Dermis microvascular lymphatic vessel endothelial cell (primary cell): Measurements from ENCODE around the gene CECR2. TPM values are rescaled to one million over a fixed set of nuclear protein-coding genes. Genes with fewer than 3 reads are reported as not detected.
A peak's percentile ranks its signal among the peaks of the same experiment; 100 is the strongest.

Experiments
- DNase-seq, 2 donors: peaks; one replicate each; pipeline versions ENCODE4 v3.0.0 to v3.0.0-alpha.2; 2010; ENCODE audit warnings: low read depth in 2 of 2
- total RNA-seq: library from RNA; depleted of rRNA; stranded (reverse); fragments of >200 nt; gene quantifications from 2 replicates; pipeline ENCODE4 v1.2.1, GENCODE V29; 2014

CECR2 gene
- total RNA-seq, 1 donor from 2014 or later: under 0.01 TPM

GRCh38 chr22:17451316-17451715 is 82.1 kb downstream of the CECR2 start:
- no peak for DNase-seq

- no peak for DNase-seq
These were observed 91.6 kb downstream of the CECR2 start for GRCh38 chr22:17460895-17461294.

DNA sequence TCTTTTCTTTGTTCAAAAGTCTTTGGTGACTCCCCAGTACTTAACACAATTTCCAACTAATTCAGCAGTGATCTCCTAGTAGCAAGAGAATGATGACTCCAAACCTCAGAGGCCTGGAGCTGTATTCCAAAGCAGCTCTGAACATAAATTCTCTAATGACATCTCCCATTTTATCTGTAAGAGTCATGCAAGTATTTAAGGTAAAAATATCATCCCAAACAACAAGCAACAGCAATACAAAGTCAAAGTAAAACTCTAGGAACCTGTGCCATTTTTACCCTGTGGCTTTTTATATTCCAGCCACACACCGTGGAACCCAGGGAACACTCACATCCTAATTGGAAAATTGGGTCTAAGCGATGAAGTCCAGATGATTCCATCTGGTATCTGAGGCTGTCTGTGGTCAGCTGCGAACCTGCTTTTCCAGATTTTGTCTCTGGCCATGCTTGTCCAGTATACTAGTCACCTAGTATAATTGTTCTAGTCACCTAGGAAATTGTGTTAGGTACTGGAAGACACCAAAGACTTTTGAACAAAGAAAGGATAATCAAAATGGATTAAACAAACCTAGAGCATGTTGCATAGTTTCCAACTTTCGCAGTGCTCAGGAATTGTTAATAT is 101.7 kb downstream of the CECR2 start:
- no peak for DNase-seq

DNA sequence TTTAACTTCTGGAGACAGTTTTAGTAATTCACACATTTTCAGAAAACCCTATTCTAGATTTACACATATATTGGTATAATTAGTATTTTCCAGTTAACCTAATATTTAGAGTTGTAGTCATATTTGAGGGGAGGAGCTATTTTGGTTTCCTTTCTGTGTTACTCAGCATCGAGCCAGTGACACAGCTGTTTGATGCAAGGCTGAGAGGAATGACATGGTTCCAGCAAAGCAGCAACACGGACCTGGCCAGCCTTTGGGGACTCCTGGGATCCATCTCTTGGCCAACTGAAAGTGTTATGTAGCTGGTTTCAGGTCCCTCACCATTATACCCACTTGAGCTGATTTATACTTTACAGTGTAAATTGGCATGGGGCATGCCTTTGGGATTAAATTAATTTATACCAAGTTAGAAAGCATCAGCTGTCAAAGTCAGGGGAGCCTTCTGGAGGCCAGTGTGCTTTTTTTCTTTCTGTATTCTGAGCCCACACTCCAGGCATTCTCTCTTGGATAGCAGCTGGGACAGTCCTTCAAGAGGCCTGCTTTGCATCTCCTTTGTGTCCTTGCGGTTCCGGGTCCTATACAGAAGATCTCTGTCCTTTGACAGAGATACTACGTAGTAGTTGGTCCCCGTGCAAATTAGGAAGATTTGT is 102.8 kb downstream of the CECR2 start:
- DNase-seq: no peak

- DNase-seq: no peak
These were observed 103.7 kb downstream of the CECR2 start for GRCh38 chr22:17472932-17473331.

DNA sequence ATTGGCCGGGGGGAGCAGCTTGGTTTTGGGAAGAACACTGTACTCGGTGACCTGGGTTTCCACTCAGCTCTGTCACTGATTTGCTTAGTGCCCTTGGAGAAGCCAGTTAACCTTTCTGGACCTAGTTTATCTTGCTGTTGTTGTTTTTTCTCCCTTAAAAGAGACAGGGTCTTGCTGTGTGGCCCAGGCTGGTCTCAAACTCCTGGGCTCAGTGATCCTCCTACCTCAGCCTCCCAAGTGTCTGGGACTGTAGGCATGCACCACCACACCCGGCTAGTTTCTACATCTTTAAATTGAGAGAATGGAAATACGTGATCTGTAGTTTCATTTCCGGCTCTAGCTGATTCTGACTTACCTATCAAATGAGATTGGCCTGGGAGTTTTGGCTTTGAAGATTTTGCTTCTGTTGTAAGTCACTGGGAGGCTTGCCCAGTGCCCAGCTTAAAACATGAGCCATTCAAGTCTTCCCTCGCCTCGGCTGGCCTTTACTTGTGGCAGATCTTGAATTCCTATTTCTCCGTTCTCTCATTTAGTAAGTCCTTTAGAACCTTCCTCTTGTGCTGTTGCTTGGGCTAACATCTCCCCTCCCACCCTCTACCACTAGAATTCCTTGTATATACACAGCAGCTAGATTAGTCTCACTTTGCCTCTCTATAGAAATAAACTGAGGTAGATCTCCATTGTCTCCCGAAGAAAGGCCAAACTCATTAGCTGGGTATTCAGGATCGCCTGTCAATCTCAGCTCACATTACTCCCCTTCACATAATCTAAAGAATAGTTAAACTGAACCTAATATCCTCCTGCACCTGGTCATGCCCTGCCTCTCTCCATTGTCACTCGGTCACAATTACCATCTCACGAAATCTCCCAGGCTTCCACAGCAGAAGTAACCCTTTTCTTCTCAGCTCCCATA is 106.3 kb downstream of the CECR2 start:
- DNase-seq: no peak

DNA sequence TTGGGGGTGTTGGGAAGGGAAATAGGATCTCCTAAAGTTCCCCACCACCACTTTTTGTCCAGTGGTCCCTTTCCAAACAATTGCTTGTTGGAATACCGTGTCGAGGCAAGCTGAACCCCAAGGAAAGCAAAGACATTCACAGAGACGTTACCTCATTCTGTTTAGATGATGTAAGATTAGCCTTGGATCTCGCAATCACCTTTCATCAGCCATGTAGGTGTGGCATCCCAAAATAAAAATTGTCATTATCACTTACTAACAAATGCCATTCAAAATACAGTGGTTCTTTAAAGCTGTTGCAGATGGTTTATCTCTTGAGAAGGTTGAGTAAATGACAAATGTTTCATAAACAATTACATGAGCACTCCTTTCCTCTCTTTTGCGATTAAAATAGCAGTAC is 107.6 kb downstream of the CECR2 start:
- DNase-seq: no peak

GRCh38 chr22:17477391-17477833 is 108.2 kb downstream of the CECR2 start:
- DNase-seq: no peak

GRCh38 chr22:17479135-17479534 is 109.9 kb downstream of the CECR2 start:
- no peak for DNase-seq

GRCh38 chr22:17481424-17481823 is 112.2 kb downstream of the CECR2 start:
- no peak for DNase-seq

- no peak for DNase-seq
These were observed 114.6 kb downstream of the CECR2 start for GRCh38 chr22:17483688-17484372.

GRCh38 chr22:17484608-17485007 is 115.3 kb downstream of the CECR2 start:
- no peak for DNase-seq

DNA sequence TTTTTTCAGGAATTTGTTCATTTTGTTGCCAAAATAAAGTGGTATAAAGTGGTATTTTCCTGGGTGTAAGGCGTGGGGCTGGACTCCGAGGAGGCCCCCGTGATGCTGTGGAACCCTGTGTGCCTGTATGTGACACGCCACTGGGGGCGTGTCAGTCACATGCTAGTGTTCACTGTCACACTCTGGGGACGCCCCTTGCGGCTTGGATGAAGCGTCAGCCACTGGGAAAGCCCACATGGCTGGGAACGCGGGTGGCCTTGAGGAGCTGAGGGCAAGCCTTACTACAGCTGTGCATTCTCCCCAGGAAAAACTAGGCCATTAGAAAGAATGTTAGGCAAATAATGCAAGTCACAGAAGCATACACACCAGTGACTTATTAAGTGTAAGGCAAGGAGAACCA is 117.1 kb downstream of the CECR2 start:
- DNase-seq: no peak

GRCh38 chr22:17486719-17487118 is 117.5 kb downstream of the CECR2 start:
- no peak for DNase-seq

DNA sequence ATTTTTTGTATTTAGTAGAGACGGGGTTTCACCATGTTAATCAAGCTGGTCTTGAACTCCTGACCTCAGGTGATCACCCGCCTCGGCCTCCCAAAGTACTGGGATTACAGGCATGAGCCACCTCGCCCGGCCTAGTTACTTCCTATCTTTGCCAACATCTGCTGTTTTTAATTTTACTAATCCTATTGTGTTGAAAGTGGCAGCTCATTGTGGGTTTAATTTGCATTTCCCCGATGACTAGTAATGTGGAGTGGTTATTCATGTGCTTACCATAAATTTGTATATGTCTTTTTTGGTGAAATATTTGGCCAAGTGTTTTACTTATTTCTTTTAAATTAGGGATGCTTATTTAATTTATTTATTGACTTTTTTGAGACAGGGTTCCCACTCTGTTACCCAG is 119.8 kb downstream of the CECR2 start:
- DNase-seq: no peak

GRCh38 chr22:17491090-17491640 is 121.9 kb downstream of the CECR2 start:
- DNase-seq: no peak

DNA sequence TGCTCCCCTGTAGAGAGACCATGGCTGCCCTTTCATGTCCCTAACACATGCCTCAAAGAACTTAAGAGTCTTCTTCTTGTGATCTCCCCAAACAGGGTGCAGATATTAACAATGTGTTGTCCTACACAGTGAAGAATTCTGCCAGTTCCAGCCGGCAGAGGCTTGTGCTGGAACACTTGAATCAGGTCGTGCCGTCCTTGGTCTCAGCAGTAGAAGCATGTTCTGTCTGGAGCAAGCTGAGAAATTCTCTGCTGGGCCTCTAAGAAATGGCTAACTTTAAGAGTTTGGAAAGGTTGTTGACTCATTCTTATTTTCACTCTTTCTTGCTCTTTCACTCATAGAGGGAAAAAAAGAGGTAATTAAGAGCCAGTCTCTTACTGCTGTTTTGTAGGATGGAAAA is 123.0 kb downstream of the CECR2 start:
- DNase-seq: no peak

DNA sequence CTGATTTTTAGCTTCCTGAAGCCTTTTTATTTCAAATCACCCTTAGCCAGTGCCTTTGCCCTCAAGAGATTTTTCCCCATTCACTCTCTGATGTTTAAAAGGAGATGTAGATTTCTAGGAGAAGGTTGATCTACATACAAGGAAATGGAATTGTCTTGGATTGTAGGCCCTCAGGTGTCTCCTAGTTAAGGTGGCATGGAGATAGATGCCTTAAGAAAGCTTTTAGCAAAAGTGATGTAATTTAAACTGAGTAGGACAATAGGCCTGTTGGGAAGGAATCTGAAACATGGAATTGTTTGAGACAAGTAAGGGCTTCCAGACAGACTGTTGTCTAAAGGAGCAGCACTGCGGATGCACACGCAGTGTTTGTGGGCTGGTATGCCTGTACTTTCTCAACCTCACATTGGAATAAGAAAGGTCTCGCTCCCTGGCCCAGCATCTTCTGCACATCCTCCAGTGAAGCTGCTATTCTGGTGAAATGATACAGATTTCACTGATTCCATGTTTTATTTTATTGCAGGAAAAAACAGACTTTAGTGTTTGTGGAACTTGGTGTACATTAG is 124.2 kb downstream of the CECR2 start:
- DNase-seq: no peak

DNA sequence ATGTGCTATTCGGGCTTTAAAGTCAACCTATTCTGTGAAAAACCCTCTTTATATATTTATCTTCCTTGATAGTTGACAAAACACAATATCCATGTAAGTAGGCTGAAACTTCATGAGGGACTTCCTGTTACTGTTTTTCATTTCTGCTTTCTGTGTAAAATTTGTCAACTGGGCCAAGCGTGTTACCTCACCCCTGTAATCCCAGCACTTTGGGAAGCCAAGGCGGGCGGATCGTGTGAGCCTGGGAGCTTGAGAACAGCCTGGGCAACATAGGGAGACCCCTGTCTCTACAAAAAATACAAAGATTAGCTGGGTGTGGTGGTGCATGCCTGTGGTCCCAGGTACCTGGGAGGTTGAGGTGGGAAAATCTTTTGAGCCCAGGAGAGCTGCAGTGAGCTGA is 127.6 kb downstream of the CECR2 start:
- DNase-seq: no peak

- peak in 1 of 2 donors; percentile 79 for DNase-seq
These were observed 132.5 kb downstream of the CECR2 start for GRCh38 chr22:17501679-17502285.

GRCh38 chr22:17508110-17508509 is 138.8 kb downstream of the CECR2 start:
- no peak for DNase-seq
